Measurements from ENCODE around the gene SNCA.

The SNCA gene

GRCh38 chr4:89737888-89738287 lies 99.1 kb downstream of the SNCA start:
- no peak for TF ChIP-seq CEBPB (IDR thresholded peaks at IDR 0.05)
- TF ChIP-seq TEAD4 (IDR thresholded peaks at IDR 0.05): peak; percentile 59
- TF ChIP-seq EP300 (IDR thresholded peaks at IDR 0.05; ENCODE audit: borderline replicate concordance): peak; percentile 38; the same call in 1 of the 2 replicates
- peak; percentile 87 for TF ChIP-seq NFIC (IDR thresholded peaks at IDR 0.05)
- no peak for TF ChIP-seq USF1 (IDR thresholded peaks at IDR 0.05)
- TF ChIP-seq FOXM1 (IDR thresholded peaks at IDR 0.05; ENCODE audit: borderline replicate concordance, low read depth): no peak

- TF ChIP-seq REST (IDR thresholded peaks at IDR 0.05; ENCODE audit: low read depth) (no peak), EGR1 (IDR thresholded peaks at IDR 0.05) (no peak), EP300 (IDR thresholded peaks at IDR 0.05; ENCODE audit: borderline replicate concordance) (no peak), FOXM1 (IDR thresholded peaks at IDR 0.05; ENCODE audit: borderline replicate concordance, low read depth) (no peak), CREB1 (IDR thresholded peaks at IDR 0.05; ENCODE audit: low read depth) (no peak), TCF12 (IDR thresholded peaks at IDR 0.05; ENCODE audit: low read depth) (no peak), YY1 (IDR thresholded peaks at IDR 0.05; ENCODE audit: low read depth) (no peak), RAD21 (IDR thresholded peaks at IDR 0.05; ENCODE audit: low read depth) (no peak), TAF1 (IDR thresholded peaks at IDR 0.05; ENCODE audit: low read depth) (no peak), NFIC (IDR thresholded peaks at IDR 0.05) (no peak), CEBPB (IDR thresholded peaks at IDR 0.05) (no peak), USF1 (IDR thresholded peaks at IDR 0.05) (no peak), ZBTB7A (IDR thresholded peaks at IDR 0.05; ENCODE audit: low read depth) (no peak), MAX (IDR thresholded peaks at IDR 0.05) (no peak), TEAD4 (IDR thresholded peaks at IDR 0.05) (no peak)
Measured at GRCh38 chr4:89733946-89734345, 103.0 kb downstream of the SNCA start.

- no peak for TF ChIP-seq CEBPB (IDR thresholded peaks at IDR 0.05)
- TF ChIP-seq YY1 (IDR thresholded peaks at IDR 0.05; ENCODE audit: low read depth): no peak
- TF ChIP-seq RAD21 (IDR thresholded peaks at IDR 0.05; ENCODE audit: low read depth): no peak
- no peak for TF ChIP-seq FOXM1 (IDR thresholded peaks at IDR 0.05; ENCODE audit: borderline replicate concordance, low read depth)
- TF ChIP-seq MAX (IDR thresholded peaks at IDR 0.05): no peak
- TF ChIP-seq TAF1 (IDR thresholded peaks at IDR 0.05; ENCODE audit: low read depth): no peak
- no peak for TF ChIP-seq CREB1 (IDR thresholded peaks at IDR 0.05; ENCODE audit: low read depth)
- TF ChIP-seq REST (IDR thresholded peaks at IDR 0.05; ENCODE audit: low read depth): no peak
- TF ChIP-seq NFIC (IDR thresholded peaks at IDR 0.05): no peak
- TF ChIP-seq USF1 (IDR thresholded peaks at IDR 0.05): no peak
- no peak for TF ChIP-seq ZBTB7A (IDR thresholded peaks at IDR 0.05; ENCODE audit: low read depth)
- no peak for TF ChIP-seq EP300 (IDR thresholded peaks at IDR 0.05; ENCODE audit: borderline replicate concordance)
- TF ChIP-seq TEAD4 (IDR thresholded peaks at IDR 0.05): no peak
Measured at GRCh38 chr4:89727238-89727637, 109.7 kb downstream of the SNCA start.

GRCh38 chr4:89725268-89725667 lies 111.7 kb downstream of the SNCA start:
- TF ChIP-seq ZBTB7A (IDR thresholded peaks at IDR 0.05; ENCODE audit: low read depth) (no peak), MAX (IDR thresholded peaks at IDR 0.05) (no peak), USF1 (IDR thresholded peaks at IDR 0.05) (no peak), EP300 (IDR thresholded peaks at IDR 0.05; ENCODE audit: borderline replicate concordance) (no peak), RAD21 (IDR thresholded peaks at IDR 0.05; ENCODE audit: low read depth) (no peak), CEBPB (IDR thresholded peaks at IDR 0.05) (no peak), CREB1 (IDR thresholded peaks at IDR 0.05; ENCODE audit: low read depth) (no peak), NFIC (IDR thresholded peaks at IDR 0.05) (no peak), TAF1 (IDR thresholded peaks at IDR 0.05; ENCODE audit: low read depth) (no peak), TCF12 (IDR thresholded peaks at IDR 0.05; ENCODE audit: low read depth) (no peak)

- TF ChIP-seq FOXM1 (IDR thresholded peaks at IDR 0.05; ENCODE audit: borderline replicate concordance, low read depth) (no peak), EGR1 (IDR thresholded peaks at IDR 0.05) (no peak), USF1 (IDR thresholded peaks at IDR 0.05) (no peak), CEBPB (IDR thresholded peaks at IDR 0.05) (no peak), TEAD4 (IDR thresholded peaks at IDR 0.05) (no peak), YY1 (IDR thresholded peaks at IDR 0.05; ENCODE audit: low read depth) (no peak), ZBTB7A (IDR thresholded peaks at IDR 0.05; ENCODE audit: low read depth) (no peak), REST (IDR thresholded peaks at IDR 0.05; ENCODE audit: low read depth) (no peak), RAD21 (IDR thresholded peaks at IDR 0.05; ENCODE audit: low read depth) (no peak), EP300 (IDR thresholded peaks at IDR 0.05; ENCODE audit: borderline replicate concordance) (no peak), MAX (IDR thresholded peaks at IDR 0.05) (no peak)
Measured at GRCh38 chr4:89724716-89725115, 112.2 kb downstream of the SNCA start.
